Neuronal stem cell (in vitro differentiated cells): ENCODE data around the gene PNPLA7.

Experiments
- DNase-seq: peaks from one replicate; pipeline ENCODE4 v3.0.0-alpha.2; 2013; ENCODE audit warnings: low spot score
- H2AFZ ChIP-seq: one replicate; pipeline ENCODE4 v1.6.1; 2013; ENCODE audit warnings: mild to moderate bottlenecking, low read length, inconsistent platforms
- H2AK5ac ChIP-seq: 2 replicates; pipeline ENCODE4 v1.6.1; 2013; ENCODE audit warnings: low read depth, mild to moderate bottlenecking, inconsistent platforms, low read length, moderate library complexity, mixed read lengths
- H2BK120ac ChIP-seq: 2 replicates; pipeline ENCODE4 v1.6.1; 2013; ENCODE audit warnings: low read depth, mild to moderate bottlenecking, inconsistent platforms, low read length, moderate library complexity, mixed read lengths
- H2BK12ac ChIP-seq: one replicate; pipeline ENCODE4 v1.6.1; 2013; ENCODE audit warnings: low read length, inconsistent platforms
- H2BK15ac ChIP-seq: 2 replicates; pipeline ENCODE4 v1.6.1; 2013; ENCODE audit warnings: mild to moderate bottlenecking, low read length, inconsistent platforms, mixed read lengths
- H2BK5ac ChIP-seq: one replicate; pipeline ENCODE4 v1.6.1; 2013; ENCODE audit warnings: inconsistent platforms, mild to moderate bottlenecking, low read length, moderate library complexity
- H3K14ac ChIP-seq: one replicate; pipeline ENCODE4 v1.6.1; 2013; ENCODE audit warnings: low read length, inconsistent platforms
- H3K18ac ChIP-seq: 2 replicates; pipeline ENCODE4 v1.6.1; 2013; ENCODE audit warnings: low read length, inconsistent platforms
- H3K23ac ChIP-seq: 2 replicates; pipeline ENCODE4 v1.6.1; 2013; ENCODE audit warnings: low read depth, mild to moderate bottlenecking, mixed read lengths, low read length, inconsistent platforms; ENCODE audit not compliant: poor library complexity
- H3K27ac ChIP-seq: replicated peaks from 3 replicates; pipeline ENCODE4 v1.5.1; 2013; ENCODE audit warnings: low read length, inconsistent platforms
- H3K27me3 ChIP-seq, 3 experiments: 2 replicates each; pipeline ENCODE4 v1.6.1; 2013; ENCODE audit warnings: low read length in 3 of 3, mild to moderate bottlenecking in 2 of 3, inconsistent platforms in 1 of 3, low read depth in 1 of 3, mixed read lengths in 1 of 3, moderate library complexity in 1 of 3; ENCODE audit not compliant: control insufficient read depth in 3 of 3, insufficient read depth in 3 of 3
- H3K36me3 ChIP-seq, 2 donors: replicated peaks in 1 of 2; 2 replicates each; pipeline ENCODE4 v1.6.1; 2013; ENCODE audit warnings: low read length in 2 of 2; ENCODE audit not compliant: control insufficient read depth in 2 of 2, insufficient read depth in 2 of 2
- H3K4ac ChIP-seq: 2 replicates; pipeline ENCODE4 v1.6.1; 2013; ENCODE audit warnings: inconsistent platforms, mild to moderate bottlenecking, low read length, moderate library complexity
- H3K4me1 ChIP-seq, 2 donors: 1 replicate in 1 of 2; 2 replicates in 1 of 2; pipeline ENCODE4 v1.6.1; 2013; ENCODE audit warnings: low read length in 2 of 2, low read depth in 1 of 2; ENCODE audit not compliant: control insufficient read depth in 2 of 2, insufficient read depth in 1 of 2
- H3K4me2 ChIP-seq: one replicate; pipeline ENCODE4 v1.6.1; 2013; ENCODE audit warnings: mild to moderate bottlenecking, low read length, inconsistent platforms; ENCODE audit not compliant: insufficient read depth, poor library complexity, severe bottlenecking
- H3K4me3 ChIP-seq, 2 donors: 2 replicates each; pipeline ENCODE4 v1.5.1; 2013; ENCODE audit warnings: low read length in 2 of 2, mild to moderate bottlenecking in 2 of 2, inconsistent platforms in 1 of 2, moderate library complexity in 1 of 2
- H3K79me1 ChIP-seq: one replicate; pipeline ENCODE4 v1.6.1; 2013; ENCODE audit warnings: low read depth, mild to moderate bottlenecking, inconsistent platforms, low read length, moderate library complexity
- H3K9ac ChIP-seq: one replicate; pipeline ENCODE4 v1.6.1; 2013; ENCODE audit warnings: mild to moderate bottlenecking, low read depth, low read length, inconsistent platforms; ENCODE audit not compliant: poor library complexity
- H3K9me3 ChIP-seq, 2 donors: replicated peaks in 1 of 2; 2 replicates each; pipeline versions ENCODE3 to v1.6.1; 2013; ENCODE audit warnings: low read length in 2 of 2, mild to moderate bottlenecking in 2 of 2, inconsistent platforms in 1 of 2, low read depth in 1 of 2, mixed read lengths in 1 of 2, moderate library complexity in 1 of 2; ENCODE audit not compliant: control insufficient read depth in 2 of 2, insufficient read depth in 1 of 2
- H4K8ac ChIP-seq: one replicate; pipeline ENCODE4 v1.6.1; 2013; ENCODE audit warnings: low read depth, mild to moderate bottlenecking, inconsistent platforms, low read length, moderate library complexity
- H4K91ac ChIP-seq: one replicate; pipeline ENCODE4 v1.6.1; 2013; ENCODE audit warnings: low read length, low read depth, mild to moderate bottlenecking, inconsistent platforms; ENCODE audit not compliant: poor library complexity
- WGBS, 2 donors: extraction: QIAGEN DNeasy Blood & Tissue Kit; methylation state at CpG; one replicate each; pipeline ENCODE4 v1.1.7; 2013; ENCODE audit warnings: missing lambda C conversion rate in 2 of 2, mixed read lengths in 1 of 2; ENCODE audit not compliant: insufficient read length in 2 of 2, insufficient replicate concordance in 1 of 2; ENCODE audit errors: extremely low coverage in 2 of 2; 5-methylcytosine and 5-hydroxymethylcytosine counted together

PNPLA7 gene

DNA sequence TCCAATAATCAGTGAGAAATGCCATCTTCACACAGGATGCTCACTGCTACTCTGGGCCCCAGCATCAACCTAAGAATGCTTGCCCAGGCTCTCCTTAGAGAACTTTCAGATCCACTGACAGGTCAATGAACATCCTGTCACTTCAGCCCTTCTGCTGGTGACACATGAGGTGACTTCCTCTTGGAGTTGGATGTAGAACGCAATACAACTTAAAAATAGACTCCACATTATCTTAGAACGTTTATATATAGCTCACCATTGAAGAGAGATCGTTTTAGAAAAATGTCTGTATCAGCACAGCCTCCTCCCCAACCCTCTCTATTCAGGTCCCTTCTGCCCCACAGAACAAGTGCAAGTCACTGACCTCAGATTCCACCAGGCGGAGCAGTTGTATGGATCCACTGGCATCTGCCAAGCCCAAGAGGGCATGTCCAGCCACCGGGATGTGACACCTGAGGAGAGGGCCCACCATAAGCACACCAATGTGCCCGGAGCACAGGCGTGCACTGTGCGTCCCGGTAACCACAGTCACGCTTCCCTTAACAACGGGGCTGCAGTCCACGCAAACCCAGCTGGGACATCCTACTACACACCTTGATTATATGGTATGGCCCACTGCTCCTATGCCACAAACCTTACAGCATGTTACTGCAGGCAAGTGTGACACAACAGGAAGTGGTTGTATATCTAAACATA is 25.7 kb upstream of the PNPLA7 start:
- no peak overlapping the region for H2BK5ac ChIP-seq
- no peak overlapping the region for H2BK15ac ChIP-seq
- no peak overlapping the region for H2AK5ac ChIP-seq
- H3K79me1 ChIP-seq, result peaks cover 9% of the 10 kb centered on the region
- peaks cover 38 to 57% of the 10 kb centered on the region in 2 donors for H3K36me3 ChIP-seq
- no peak overlapping the region for H2AFZ ChIP-seq
- WGBS, 2 donors, result no CpG with 5 or more reads among the region's 12 CpGs
- no peak overlapping the region for H4K91ac ChIP-seq
- H3K4me3 ChIP-seq, result no peak overlapping the region
- no peak overlapping the region for H3K14ac ChIP-seq
- H3K9ac ChIP-seq, result no peak overlapping the region
- no peak overlapping the region for H3K18ac ChIP-seq
- H3K27me3 ChIP-seq, result no peaks in the 10 kb centered on the region
- H3K4me1 ChIP-seq, result peaks cover 6 to 8% of the 10 kb centered on the region in 2 donors
- H3K4me2 ChIP-seq, result no peak overlapping the region
- H3K23ac ChIP-seq, result peak overlapping the region; percentile 37
- H4K8ac ChIP-seq, result no peak overlapping the region
- no peaks in the 10 kb centered on the region for H3K9me3 ChIP-seq
- no peak overlapping the region for H3K4ac ChIP-seq
- no peak overlapping the region for H2BK12ac ChIP-seq
- DNase-seq, result no peak
- no peak overlapping the region for H2BK120ac ChIP-seq
- H3K27ac ChIP-seq, result no peak overlapping the region

- no peak overlapping the region for H3K4me3 ChIP-seq
- no peak for DNase-seq
Measured at GRCh38 chr9:137575364-137575715, 25.1 kb upstream of the PNPLA7 start.

DNA sequence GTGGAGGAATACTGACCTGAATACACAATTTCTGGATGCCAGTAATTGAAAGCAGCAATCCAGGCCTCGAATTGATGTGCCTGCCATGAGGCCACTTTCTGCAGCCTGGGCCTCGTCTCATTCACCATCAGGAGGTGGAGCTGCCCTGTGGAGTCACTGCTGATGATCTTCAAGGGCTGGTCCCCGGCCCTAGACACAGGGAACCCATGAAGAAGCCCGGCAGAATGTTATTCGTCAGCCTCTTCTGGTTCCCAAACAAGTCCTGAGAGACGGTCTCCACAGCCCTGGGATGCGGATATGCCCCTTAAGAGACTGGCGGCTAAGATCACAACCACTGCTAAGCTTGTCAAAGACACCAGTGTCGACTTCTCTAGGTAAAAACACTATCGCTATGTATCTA is 24.0 kb upstream of the PNPLA7 start:
- H2BK5ac ChIP-seq, result no peak overlapping the region
- no peak overlapping the region for H3K14ac ChIP-seq
- H2BK12ac ChIP-seq, result no peak overlapping the region
- H2AK5ac ChIP-seq, result no peak overlapping the region
- WGBS, 2 donors, result no CpG with 5 or more reads among the region's 10 CpGs
- H3K36me3 ChIP-seq, result peaks cover 39 to 61% of the 10 kb centered on the region in 2 donors
- H3K4ac ChIP-seq, result no peak overlapping the region
- no peak overlapping the region for H3K9ac ChIP-seq
- H3K27ac ChIP-seq, result no peak overlapping the region
- no peak overlapping the region for H3K23ac ChIP-seq
- no peak overlapping the region for H4K91ac ChIP-seq
- H2BK120ac ChIP-seq, result no peak overlapping the region
- no peak overlapping the region for H3K4me3 ChIP-seq
- DNase-seq, result no peak
- H3K18ac ChIP-seq, result no peak overlapping the region
- H3K79me1 ChIP-seq, result peaks cover 18% of the 10 kb centered on the region
- H3K9me3 ChIP-seq, result no peaks in the 10 kb centered on the region
- no peaks in the 10 kb centered on the region for H3K27me3 ChIP-seq
- H2AFZ ChIP-seq, result no peak overlapping the region
- no peak overlapping the region for H3K4me2 ChIP-seq
- no peak overlapping the region for H2BK15ac ChIP-seq
- peaks cover 6 to 8% of the 10 kb centered on the region in 2 donors for H3K4me1 ChIP-seq
- H4K8ac ChIP-seq, result no peak overlapping the region

More at GRCh38 chr9:137575364-137575715, 25.1 kb upstream of the PNPLA7 start:
- no peak overlapping the region for H4K8ac ChIP-seq
- no peak overlapping the region for H2BK5ac ChIP-seq
- H2BK15ac ChIP-seq, result no peak overlapping the region
- no peak overlapping the region for H3K18ac ChIP-seq
- peaks cover 38 to 57% of the 10 kb centered on the region in 2 donors for H3K36me3 ChIP-seq
- H2AK5ac ChIP-seq, result no peak overlapping the region
- no peak overlapping the region for H4K91ac ChIP-seq
- no CpG with 5 or more reads among the region's 9 CpGs for WGBS, 2 donors
- H3K14ac ChIP-seq, result no peak overlapping the region
- peaks cover 14% of the 10 kb centered on the region for H3K79me1 ChIP-seq
- H3K4me2 ChIP-seq, result no peak overlapping the region
- no peak overlapping the region for H3K27ac ChIP-seq
- no peak overlapping the region for H2AFZ ChIP-seq
- no peaks in the 10 kb centered on the region for H3K27me3 ChIP-seq
- no peak overlapping the region for H3K9ac ChIP-seq
- H3K4me1 ChIP-seq, result peaks cover 6 to 8% of the 10 kb centered on the region in 2 donors
- no peaks in the 10 kb centered on the region for H3K9me3 ChIP-seq
- no peak overlapping the region for H2BK12ac ChIP-seq
- no peak overlapping the region for H3K4ac ChIP-seq
- no peak overlapping the region for H3K23ac ChIP-seq
- H2BK120ac ChIP-seq, result no peak overlapping the region

DNA sequence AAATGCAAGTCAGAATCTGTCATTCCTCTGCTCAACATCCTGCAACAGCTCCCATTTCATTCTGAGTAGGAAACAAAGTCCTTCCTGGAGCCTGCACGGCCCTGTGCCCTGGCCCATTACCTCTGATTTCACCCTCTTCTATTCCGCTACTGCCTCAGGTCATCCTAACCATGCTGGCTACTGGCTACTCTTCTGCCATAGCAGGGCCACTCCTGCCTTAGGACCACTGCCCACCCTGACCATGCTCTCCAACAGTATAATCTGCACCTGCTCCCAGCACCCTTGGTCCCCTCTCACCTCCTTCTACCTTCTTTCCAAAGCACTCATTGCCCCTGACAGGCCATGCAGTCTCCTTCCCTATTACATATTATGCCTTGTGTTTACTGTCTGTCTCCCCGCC is 20.4 kb upstream of the PNPLA7 start:
- Histone ChIP-seq H3K79me1 (peaks cover 18% of the 10 kb centered on the region), H3K36me3 (peaks cover 36 to 50% of the 10 kb centered on the region in 2 donors), H3K9ac (no peak overlapping the region), H2BK15ac (no peak overlapping the region), H3K23ac (no peak overlapping the region), H3K4me1 (no peaks in the 10 kb centered on the region), H4K8ac (no peak overlapping the region), H2BK12ac (no peak overlapping the region), H4K91ac (no peak overlapping the region), H2AK5ac (no peak overlapping the region), H3K18ac (no peak overlapping the region), H3K9me3 (no peaks in the 10 kb centered on the region), H3K27me3 (no peaks in the 10 kb centered on the region), H2BK5ac (no peak overlapping the region), H2BK120ac (no peak overlapping the region), H3K4ac (no peak overlapping the region), H3K4me2 (no peak overlapping the region), H2AFZ (no peak overlapping the region), H3K27ac (no peak overlapping the region), H3K14ac (no peak overlapping the region), H3K4me3 (no peak overlapping the region)
- WGBS, 2 donors, result no CpG with 5 or more reads among the region's 3 CpGs
- DNase-seq, result no peak
